Glutamatergic neuron (in vitro differentiated cells): ENCODE results near the gene CCDC106. TPM values are rescaled to one million over a fixed set of nuclear protein-coding genes. Genes with fewer than 3 reads are reported as not detected.

ENCODE experiments used
- DNase-seq: peaks from one replicate; pipeline ENCODE4 v3.0.0; 2022
- H3K27ac Mint-ChIP-seq: one replicate; pipeline ENCODE4 v1.8.0; 2020; ENCODE audit warnings: mild to moderate bottlenecking, mixed read lengths, inconsistent platforms; ENCODE audit not compliant: unreplicated experiment
- H3K27me3 Mint-ChIP-seq: one replicate; pipeline ENCODE4 v1.8.0; 2020; ENCODE audit warnings: mild to moderate bottlenecking, moderate library complexity, mixed read lengths, inconsistent platforms; ENCODE audit not compliant: unreplicated experiment
- H3K36me3 Mint-ChIP-seq: one replicate; pipeline ENCODE4 v1.8.0; 2020; ENCODE audit warnings: mild to moderate bottlenecking, mixed read lengths, inconsistent platforms; ENCODE audit not compliant: unreplicated experiment
- H3K4me1 Mint-ChIP-seq: one replicate; pipeline ENCODE4 v1.8.0; 2020; ENCODE audit warnings: mild to moderate bottlenecking, low read depth, mixed read lengths, inconsistent platforms; ENCODE audit not compliant: unreplicated experiment
- H3K4me3 Mint-ChIP-seq: one replicate; pipeline ENCODE4 v1.8.0; 2020; ENCODE audit warnings: mild to moderate bottlenecking, mixed read lengths, inconsistent platforms; ENCODE audit not compliant: unreplicated experiment
- H3K9me3 Mint-ChIP-seq: one replicate; pipeline ENCODE4 v1.8.0; 2020; ENCODE audit warnings: mild to moderate bottlenecking, moderate library complexity, mixed read lengths, inconsistent platforms; ENCODE audit not compliant: unreplicated experiment
- CTCF ChIP-seq: fragments of 200-600 bp; sonication (generic); IDR thresholded peaks from one replicate; pipeline ENCODE4 v1.5.0; 2021; ENCODE audit not compliant: partially characterized antibody, unreplicated experiment
- total RNA-seq: library from RNA; stranded (reverse); fragmentation: NEBNext Ultra II Directional; extraction: Animal tissue kit (Norgen Biotek cat#: 25700); gene quantifications from one replicate; pipeline ENCODE4 v1.2.1, GENCODE V29; 2021; ENCODE audit not compliant: unreplicated experiment

The CCDC106 gene
- total RNA-seq, 1 donor from 2014 or later = 32.1 TPM

GRCh38 chr19:55660991-55661390, 13.0 kb downstream of the CCDC106 start:
- Mint-ChIP-seq H3K36me3 (no peaks in the 10 kb centered on the region), H3K9me3 (peaks cover 11% of the 10 kb centered on the region), H3K4me1 (peaks cover 17% of the 10 kb centered on the region), H3K4me3 (no peak overlapping the region), H3K27me3 (no peaks in the 10 kb centered on the region), H3K27ac (no peak overlapping the region)
- no peak for TF ChIP-seq CTCF
- DNase-seq = no peak

- Mint-ChIP-seq H3K27ac (no peak overlapping the region), H3K9me3 (peaks cover 11% of the 10 kb centered on the region), H3K4me1 (peaks cover 16% of the 10 kb centered on the region), H3K4me3 (no peak overlapping the region), H3K27me3 (no peaks in the 10 kb centered on the region), H3K36me3 (no peaks in the 10 kb centered on the region)
- no peak for DNase-seq
- no peak for TF ChIP-seq CTCF
These were observed 13.8 kb downstream of the CCDC106 start for GRCh38 chr19:55661826-55662225.

DNA sequence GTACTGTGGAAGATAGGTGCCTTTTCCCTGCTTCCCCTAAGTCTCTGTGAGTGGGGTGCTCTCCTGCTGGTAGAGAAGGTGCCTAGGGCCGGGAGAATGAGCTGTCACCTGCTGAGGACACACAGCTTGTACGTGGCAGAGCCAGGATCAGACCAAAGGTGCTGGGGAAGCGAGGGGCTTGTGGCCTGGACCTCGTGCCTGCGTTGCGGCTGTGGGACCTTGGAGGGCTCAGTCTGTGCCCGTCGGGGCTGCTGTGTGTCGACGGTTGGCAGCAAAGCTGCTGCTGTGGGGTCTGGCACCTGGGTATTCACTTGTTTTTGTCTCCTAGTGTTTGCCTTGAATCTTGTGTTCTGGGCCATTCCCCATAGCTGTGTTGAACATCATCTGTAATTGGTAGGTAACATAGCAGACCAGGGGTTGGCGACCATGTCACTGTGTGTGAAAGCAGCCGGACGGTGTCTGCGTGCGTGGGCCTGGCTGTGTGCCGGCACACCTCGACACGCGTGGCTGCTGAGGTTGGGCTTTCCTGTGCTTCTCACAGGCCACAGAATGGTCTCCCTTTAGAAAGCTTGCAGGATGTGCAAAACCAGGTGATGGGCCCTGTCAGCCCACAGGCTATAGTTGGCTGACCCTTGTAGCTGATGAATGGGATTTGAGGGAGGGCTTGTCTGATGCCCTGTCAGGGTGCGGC, 16.0 kb downstream of the CCDC106 start:
- no peak for DNase-seq
- H3K4me3 Mint-ChIP-seq = no peak overlapping the region
- no peak overlapping the region for H3K27ac Mint-ChIP-seq
- peaks cover 4% of the 10 kb centered on the region for H3K4me1 Mint-ChIP-seq
- H3K36me3 Mint-ChIP-seq = no peaks in the 10 kb centered on the region
- TF ChIP-seq CTCF = no peak
- no peaks in the 10 kb centered on the region for H3K27me3 Mint-ChIP-seq
- peaks cover 15% of the 10 kb centered on the region for H3K9me3 Mint-ChIP-seq

- no peak for DNase-seq
- Mint-ChIP-seq H3K27me3 (peaks cover 9% of the 10 kb centered on the region), H3K36me3 (no peaks in the 10 kb centered on the region), H3K27ac (no peak overlapping the region), H3K9me3 (peaks cover 20% of the 10 kb centered on the region), H3K4me3 (no peak overlapping the region), H3K4me1 (peaks cover 6% of the 10 kb centered on the region)
- TF ChIP-seq CTCF = no peak
These were observed 18.5 kb downstream of the CCDC106 start for GRCh38 chr19:55666343-55667005.

GRCh38 chr19:55667006-55667381, 19.0 kb downstream of the CCDC106 start:
- no peak for DNase-seq
- TF ChIP-seq CTCF = no peak
- Mint-ChIP-seq H3K27me3 (peaks cover 10% of the 10 kb centered on the region), H3K4me1 (peaks cover 8% of the 10 kb centered on the region), H3K9me3 (peaks cover 20% of the 10 kb centered on the region), H3K36me3 (no peaks in the 10 kb centered on the region), H3K4me3 (no peak overlapping the region), H3K27ac (peak overlapping the region; percentile 5)
